GM12873 (cell line): ENCODE data around the gene MYF5.

Experiments
- CTCF ChIP-seq: IDR thresholded peaks from 2 replicates; pipeline ENCODE4 v1.5.1; 2012; ENCODE audit warnings: low read depth, mild to moderate bottlenecking, moderate library complexity, low read length, control low read depth; ENCODE audit not compliant: insufficient read depth; ENCODE audit errors: missing control alignments

The MYF5 gene

GRCh38 chr12:80716696-80717469, at the start of gene MYF5:
TSS of gene MYF5 (plus strand) at chr12:80716912. CDS start at chr12:80717064, 152 bp downstream.
- TF ChIP-seq CTCF = no peak

- TF ChIP-seq CTCF = no peak
Observed at GRCh38 chr12:80670214-80670613, 46.5 kb upstream of the MYF5 start.

- no peak for TF ChIP-seq CTCF
Observed at GRCh38 chr12:80676856-80677255, 39.9 kb upstream of the MYF5 start.

GRCh38 chr12:80677994-80678393, 38.7 kb upstream of the MYF5 start:
- no peak for TF ChIP-seq CTCF

- TF ChIP-seq CTCF = no peak
Observed at GRCh38 chr12:80679346-80680131, 37.2 kb upstream of the MYF5 start.

GRCh38 chr12:80681287-80681686, 35.4 kb upstream of the MYF5 start:
- TF ChIP-seq CTCF = no peak

GRCh38 chr12:80681786-80682185, 34.9 kb upstream of the MYF5 start:
- TF ChIP-seq CTCF = no peak
